HepG2 (cell line): ENCODE measurements around the gene DHRS4L2. TPM values are rescaled to one million over a fixed set of nuclear protein-coding genes. Genes with fewer than 3 reads are reported as not detected.

Experiments used
- CSRNP2 ChIP-seq: sonication (generic); formaldehyde crosslinking; conservative IDR thresholded peaks from 2 replicates; pipeline ENCODE4 v1.8.0; 2022; ENCODE audit warnings: low read depth, missing genetic modification reagents
- CTCF ChIP-seq: sonication (generic); formaldehyde crosslinking; IDR thresholded peaks from 2 replicates; pipeline ENCODE4 v1.5.0; 2020; ENCODE audit warnings: mild to moderate bottlenecking, missing genetic modification reagents, moderate library complexity
- DDIT3 ChIP-seq: sonication (generic); formaldehyde crosslinking; IDR thresholded peaks from 2 replicates; pipeline ENCODE4 v1.4.0; 2020; ENCODE audit warnings: mild to moderate bottlenecking, missing genetic modification reagents
- FOXJ3 ChIP-seq: sonication (generic); formaldehyde crosslinking; IDR thresholded peaks from 2 replicates; pipeline ENCODE4 v1.4.0; 2020; ENCODE audit warnings: missing genetic modification reagents, mild to moderate bottlenecking, borderline replicate concordance
- HOXA7 ChIP-seq: sonication (generic); formaldehyde crosslinking; IDR thresholded peaks from 2 replicates; pipeline ENCODE4 v1.8.1; 2022; ENCODE audit warnings: mild to moderate bottlenecking, missing genetic modification reagents, moderate library complexity
- PBX3 ChIP-seq: sonication (generic); formaldehyde crosslinking; IDR thresholded peaks from 2 replicates; pipeline ENCODE4 v1.8.1; 2023; ENCODE audit warnings: missing genetic modification reagents, inconsistent platforms, borderline replicate concordance
- RNF2 ChIP-seq: fragments of 450-650 bp; conservative IDR thresholded peaks from 2 replicates; pipeline ENCODE4 v1.6.1; 2016; ENCODE audit warnings: low read depth
- XRCC5 ChIP-seq: fragments of 200-400 bp; formaldehyde crosslinking; optimal IDR thresholded peaks from 2 replicates; pipeline ENCODE3; 2017; ENCODE audit warnings: mild to moderate bottlenecking, low read length
- ZNF343 ChIP-seq: sonication (generic); formaldehyde crosslinking; IDR thresholded peaks from 2 replicates; pipeline ENCODE4 v1.4.0; 2020; ENCODE audit warnings: mild to moderate bottlenecking, missing genetic modification reagents
- ZNF430 ChIP-seq: sonication (generic); formaldehyde crosslinking; IDR thresholded peaks from 2 replicates; pipeline ENCODE4 v1.9.0; 2021; ENCODE audit warnings: mild to moderate bottlenecking, missing genetic modification reagents
- ZNF713 ChIP-seq: sonication (generic); formaldehyde crosslinking; IDR thresholded peaks from 2 replicates; pipeline ENCODE4 v1.4.0; 2020; ENCODE audit warnings: mild to moderate bottlenecking, missing genetic modification reagents
- ZNF746 ChIP-seq: sonication (generic); formaldehyde crosslinking; IDR thresholded peaks from 2 replicates; pipeline ENCODE4 v1.8.0; 2022; ENCODE audit warnings: mild to moderate bottlenecking, missing genetic modification reagents
- ZNF747 ChIP-seq: sonication (generic); formaldehyde crosslinking; IDR thresholded peaks from 2 replicates; pipeline ENCODE4 v1.8.1; 2023; ENCODE audit warnings: missing genetic modification reagents, mild to moderate bottlenecking, borderline replicate concordance
- ZSCAN29 ChIP-seq: sonication (generic); formaldehyde crosslinking; conservative IDR thresholded peaks from 2 replicates; pipeline ENCODE4 v1.4.0; 2020; ENCODE audit warnings: mild to moderate bottlenecking, missing genetic modification reagents
- polyA plus RNA-seq, 8 experiments: library from polyadenylated mRNA; depleted of rRNA in 3 of 8; stranded (reverse) in 7 of 8; unstranded in 1 of 8; fragments of >200 nt; fragmentation: Illumina TruSeq in 4 of 8; extraction: Trizol in 4 of 8; gene quantifications; 2 replicates each; pipeline versions ENCODE4 v1.2.1 to v1.2.3, GENCODE V29; 2011 to 2016; ENCODE audit warnings: low read depth in 4 of 8, missing spikeins in 1 of 8, mixed read lengths in 1 of 8; ENCODE audit not compliant: insufficient read depth in 1 of 8
- total RNA-seq, 5 experiments: library from RNA; depleted of rRNA; stranded (reverse); fragments of >200 nt; fragmentation: Illumina TruSeq; extraction: Trizol; gene quantifications; 2 replicates each; pipeline ENCODE4 v1.2.3, GENCODE V29; 2016; ENCODE audit warnings: low read depth in 1 of 5
- TF ChIP-seq, protein P1 (sequence below): sonication (generic); formaldehyde crosslinking; IDR thresholded peaks from 2 replicates; pipeline ENCODE4 v1.9.0; 2021; ENCODE audit warnings: missing genetic modification reagents, borderline replicate concordance
- TF ChIP-seq, protein P2 (sequence below): conservative IDR thresholded peaks from 2 replicates; pipeline ENCODE4 v1.6.1; 2018; ENCODE audit warnings: missing genetic modification reagents

The DHRS4L2 gene
- total and polyA plus RNA-seq, 2 of the 13 experiments (the other 11 are each of a cell fraction or from before 2014, with no cell fraction given), result 24.7 to 38.2 TPM

DNA sequence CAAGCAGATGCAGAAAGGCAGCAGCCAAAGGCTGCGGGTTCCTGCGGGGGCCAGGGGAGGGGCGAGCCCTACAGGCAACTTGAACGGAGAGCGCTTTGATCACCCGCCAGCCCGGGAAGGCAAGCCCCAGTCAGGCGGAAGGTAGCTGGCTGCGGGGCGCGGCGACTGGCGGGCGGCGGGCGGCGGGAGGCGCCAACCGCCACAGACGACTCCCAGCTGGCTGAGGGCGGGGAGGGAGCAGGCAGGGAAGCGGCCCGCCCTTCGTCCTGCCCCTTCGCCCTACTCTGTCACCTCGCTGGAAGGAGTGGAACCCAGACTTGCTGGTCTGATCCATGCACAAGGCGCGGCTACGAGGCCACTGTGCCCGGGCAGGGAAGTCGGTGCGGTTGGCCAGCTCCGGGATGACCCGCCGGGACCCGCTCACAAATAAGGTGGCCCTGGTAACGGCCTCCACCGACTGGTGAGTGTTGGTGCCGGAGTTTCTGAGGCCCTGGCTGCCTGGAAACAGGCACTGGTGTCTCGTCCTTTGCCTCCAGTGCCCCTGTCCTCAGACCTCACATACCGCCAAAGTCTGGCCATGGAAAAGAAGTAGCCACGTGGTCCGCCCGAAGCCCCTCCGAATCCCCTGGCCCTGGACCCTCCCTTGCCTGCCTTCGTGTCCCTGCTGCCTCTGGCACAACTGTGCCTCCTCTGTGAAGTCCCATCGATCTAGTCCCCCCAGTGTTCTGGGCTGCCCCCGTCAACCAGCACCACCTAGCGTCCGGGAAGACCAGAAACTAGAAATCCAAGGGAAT lies 47.6 kb downstream of the DHRS4L2 start (continued):
- no peak for TF ChIP-seq CSRNP2 (CRISPR knock-in tag)
- no peak for TF ChIP-seq ZSCAN29 (CRISPR knock-in tag)
- peak; percentile 92 for TF ChIP-seq XRCC5
- TF ChIP-seq DDIT3 (CRISPR knock-in tag), result no peak
- no peak for TF ChIP-seq HOXA7 (CRISPR knock-in tag)
- TF ChIP-seq, protein P1, sequence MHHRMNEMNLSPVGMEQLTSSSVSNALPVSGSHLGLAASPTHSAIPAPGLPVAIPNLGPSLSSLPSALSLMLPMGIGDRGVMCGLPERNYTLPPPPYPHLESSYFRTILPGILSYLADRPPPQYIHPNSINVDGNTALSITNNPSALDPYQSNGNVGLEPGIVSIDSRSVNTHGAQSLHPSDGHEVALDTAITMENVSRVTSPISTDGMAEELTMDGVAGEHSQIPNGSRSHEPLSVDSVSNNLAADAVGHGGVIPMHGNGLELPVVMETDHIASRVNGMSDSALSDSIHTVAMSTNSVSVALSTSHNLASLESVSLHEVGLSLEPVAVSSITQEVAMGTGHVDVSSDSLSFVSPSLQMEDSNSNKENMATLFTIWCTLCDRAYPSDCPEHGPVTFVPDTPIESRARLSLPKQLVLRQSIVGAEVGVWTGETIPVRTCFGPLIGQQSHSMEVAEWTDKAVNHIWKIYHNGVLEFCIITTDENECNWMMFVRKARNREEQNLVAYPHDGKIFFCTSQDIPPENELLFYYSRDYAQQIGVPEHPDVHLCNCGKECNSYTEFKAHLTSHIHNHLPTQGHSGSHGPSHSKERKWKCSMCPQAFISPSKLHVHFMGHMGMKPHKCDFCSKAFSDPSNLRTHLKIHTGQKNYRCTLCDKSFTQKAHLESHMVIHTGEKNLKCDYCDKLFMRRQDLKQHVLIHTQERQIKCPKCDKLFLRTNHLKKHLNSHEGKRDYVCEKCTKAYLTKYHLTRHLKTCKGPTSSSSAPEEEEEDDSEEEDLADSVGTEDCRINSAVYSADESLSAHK (CRISPR knock-in tag), result no peak; the same call in 1 of the 2 replicates
- TF ChIP-seq ZNF747 (CRISPR knock-in tag), result peak; percentile 72; the same call in 1 of the 2 replicates
- TF ChIP-seq ZNF713 (CRISPR knock-in tag), result no peak
- peak; percentile 88; the same call in 1 of the 2 replicates for TF ChIP-seq ZNF430 (CRISPR knock-in tag)
- TF ChIP-seq, protein P2, sequence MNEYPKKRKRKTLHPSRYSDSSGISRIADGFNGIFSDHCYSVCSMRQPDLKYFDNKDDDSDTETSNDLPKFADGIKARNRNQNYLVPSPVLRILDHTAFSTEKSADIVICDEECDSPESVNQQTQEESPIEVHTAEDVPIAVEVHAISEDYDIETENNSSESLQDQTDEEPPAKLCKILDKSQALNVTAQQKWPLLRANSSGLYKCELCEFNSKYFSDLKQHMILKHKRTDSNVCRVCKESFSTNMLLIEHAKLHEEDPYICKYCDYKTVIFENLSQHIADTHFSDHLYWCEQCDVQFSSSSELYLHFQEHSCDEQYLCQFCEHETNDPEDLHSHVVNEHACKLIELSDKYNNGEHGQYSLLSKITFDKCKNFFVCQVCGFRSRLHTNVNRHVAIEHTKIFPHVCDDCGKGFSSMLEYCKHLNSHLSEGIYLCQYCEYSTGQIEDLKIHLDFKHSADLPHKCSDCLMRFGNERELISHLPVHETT, result peak; percentile 24; the same call in 1 of the 2 replicates
- peak; percentile 98 for TF ChIP-seq CTCF (CRISPR knock-in tag)
- TF ChIP-seq ZNF746 (CRISPR knock-in tag), result peak; percentile 30; the same call in 1 of the 2 replicates
- no peak for TF ChIP-seq RNF2
- peak; percentile 89; the same call in 1 of the 2 replicates for TF ChIP-seq ZNF343 (CRISPR knock-in tag)
- TF ChIP-seq FOXJ3, result no peak
- TF ChIP-seq PBX3 (CRISPR knock-in tag), result no peak
